Astrocyte of the cerebellum (primary cell): ENCODE results near the gene DRGX.

Experiments used
- DNase-seq: peaks from one replicate; pipeline ENCODE4 v3.0.0-alpha.2; 2011; ENCODE audit warnings: low read depth
- H3K4me3 ChIP-seq: 2 replicates; pipeline ENCODE4 v1.5.1; 2011; ENCODE audit warnings: mild to moderate bottlenecking, low read depth, low read length, moderate library complexity
- in situ Hi-C: cut with HindIII; loops from 2 replicates; pipeline ENCODE4 v1.10.0; 2017; ENCODE audit warnings: low sequenced_read_pairs
- TF ChIP-seq, protein P1 (sequence below): IDR thresholded peaks from 2 replicates; pipeline ENCODE4 v1.5.1; 2012; ENCODE audit warnings: low read length, low read depth, moderate library complexity, mild to moderate bottlenecking; ENCODE audit errors: missing control alignments

Gene DRGX

DNA sequence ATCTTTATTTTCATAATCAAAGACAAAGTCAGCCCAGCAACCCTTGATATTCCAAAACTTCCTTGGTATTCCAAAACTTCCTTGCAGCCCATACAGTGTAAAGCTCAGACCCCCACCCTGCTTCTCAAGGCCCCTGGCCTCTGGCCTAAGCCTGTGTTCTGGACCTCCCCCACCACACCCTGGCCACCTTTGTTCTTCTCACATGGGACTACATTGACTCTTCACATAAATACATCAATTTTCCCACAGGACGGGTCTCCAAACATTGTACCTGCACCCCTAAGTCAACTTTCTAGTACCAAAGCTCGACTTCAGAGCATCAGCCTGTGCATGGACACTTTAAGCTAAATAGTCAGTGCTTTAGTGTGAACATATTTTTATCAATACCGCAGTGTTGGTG lies 40.7 kb downstream of the DRGX start:
- in situ Hi-C loops: no loop called here
- TF ChIP-seq, protein P1, sequence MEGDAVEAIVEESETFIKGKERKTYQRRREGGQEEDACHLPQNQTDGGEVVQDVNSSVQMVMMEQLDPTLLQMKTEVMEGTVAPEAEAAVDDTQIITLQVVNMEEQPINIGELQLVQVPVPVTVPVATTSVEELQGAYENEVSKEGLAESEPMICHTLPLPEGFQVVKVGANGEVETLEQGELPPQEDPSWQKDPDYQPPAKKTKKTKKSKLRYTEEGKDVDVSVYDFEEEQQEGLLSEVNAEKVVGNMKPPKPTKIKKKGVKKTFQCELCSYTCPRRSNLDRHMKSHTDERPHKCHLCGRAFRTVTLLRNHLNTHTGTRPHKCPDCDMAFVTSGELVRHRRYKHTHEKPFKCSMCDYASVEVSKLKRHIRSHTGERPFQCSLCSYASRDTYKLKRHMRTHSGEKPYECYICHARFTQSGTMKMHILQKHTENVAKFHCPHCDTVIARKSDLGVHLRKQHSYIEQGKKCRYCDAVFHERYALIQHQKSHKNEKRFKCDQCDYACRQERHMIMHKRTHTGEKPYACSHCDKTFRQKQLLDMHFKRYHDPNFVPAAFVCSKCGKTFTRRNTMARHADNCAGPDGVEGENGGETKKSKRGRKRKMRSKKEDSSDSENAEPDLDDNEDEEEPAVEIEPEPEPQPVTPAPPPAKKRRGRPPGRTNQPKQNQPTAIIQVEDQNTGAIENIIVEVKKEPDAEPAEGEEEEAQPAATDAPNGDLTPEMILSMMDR: no peak
- DNase-seq: no peak
- no peak overlapping the region for H3K4me3 ChIP-seq

DNA sequence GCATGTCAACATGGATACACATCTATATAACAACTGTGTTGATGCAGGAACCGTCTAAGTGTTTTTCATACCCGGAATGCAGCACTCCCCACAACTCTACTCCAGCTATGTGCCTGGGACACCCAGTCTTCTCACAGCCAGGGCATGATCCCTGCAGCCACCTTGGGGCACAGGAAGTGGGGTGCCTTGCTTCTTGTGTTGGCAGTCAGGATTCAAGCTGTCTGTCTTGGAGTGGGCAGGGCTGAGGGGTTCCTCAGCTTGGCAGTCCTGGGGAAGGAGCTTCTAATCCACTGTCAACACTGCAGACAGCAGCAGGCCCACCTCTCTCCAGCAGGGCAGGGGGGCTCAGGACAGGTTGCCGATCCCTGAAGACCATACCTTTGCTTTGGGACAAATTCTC lies 41.3 kb downstream of the DRGX start:
- no peak for DNase-seq
- no peak overlapping the region for H3K4me3 ChIP-seq
- in situ Hi-C loops: no loop called here
- TF ChIP-seq, protein P1: no peak

DNA sequence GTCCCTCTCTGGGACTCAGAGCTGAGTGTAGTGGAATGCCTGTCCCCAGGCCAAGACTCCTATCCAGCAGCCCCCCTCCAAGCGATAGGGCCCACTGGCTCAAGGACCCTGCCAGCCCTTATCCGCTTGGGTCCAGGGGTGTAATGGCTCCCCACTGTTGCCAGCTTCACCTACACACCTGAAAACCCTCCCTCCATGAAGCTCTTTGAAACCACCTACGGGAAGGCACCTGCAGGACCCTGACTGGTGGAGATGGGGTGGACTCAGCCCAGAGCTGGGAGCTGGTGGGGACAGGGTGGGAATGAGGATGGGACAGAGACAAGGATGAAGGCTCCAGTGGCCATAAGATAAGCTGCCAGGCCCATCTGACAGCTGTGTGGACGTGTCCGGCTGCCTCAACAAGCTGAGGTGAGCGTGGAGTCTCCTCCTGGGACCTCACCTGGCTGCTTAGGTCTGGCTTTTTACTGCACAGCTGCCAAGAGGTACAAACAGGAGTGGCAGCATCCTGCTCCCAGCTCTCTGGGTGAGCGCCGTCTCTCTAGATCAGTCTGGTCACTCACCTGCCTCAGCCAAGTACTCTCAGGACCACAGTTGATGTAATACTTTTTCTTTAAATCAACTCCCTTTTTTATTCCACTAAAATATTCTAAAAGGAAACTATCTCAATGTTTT lies 41.9 kb downstream of the DRGX start:
- no peak overlapping the region for H3K4me3 ChIP-seq
- no peak for DNase-seq
- in situ Hi-C loops: no loop called here
- TF ChIP-seq, protein P1: no peak

DNA sequence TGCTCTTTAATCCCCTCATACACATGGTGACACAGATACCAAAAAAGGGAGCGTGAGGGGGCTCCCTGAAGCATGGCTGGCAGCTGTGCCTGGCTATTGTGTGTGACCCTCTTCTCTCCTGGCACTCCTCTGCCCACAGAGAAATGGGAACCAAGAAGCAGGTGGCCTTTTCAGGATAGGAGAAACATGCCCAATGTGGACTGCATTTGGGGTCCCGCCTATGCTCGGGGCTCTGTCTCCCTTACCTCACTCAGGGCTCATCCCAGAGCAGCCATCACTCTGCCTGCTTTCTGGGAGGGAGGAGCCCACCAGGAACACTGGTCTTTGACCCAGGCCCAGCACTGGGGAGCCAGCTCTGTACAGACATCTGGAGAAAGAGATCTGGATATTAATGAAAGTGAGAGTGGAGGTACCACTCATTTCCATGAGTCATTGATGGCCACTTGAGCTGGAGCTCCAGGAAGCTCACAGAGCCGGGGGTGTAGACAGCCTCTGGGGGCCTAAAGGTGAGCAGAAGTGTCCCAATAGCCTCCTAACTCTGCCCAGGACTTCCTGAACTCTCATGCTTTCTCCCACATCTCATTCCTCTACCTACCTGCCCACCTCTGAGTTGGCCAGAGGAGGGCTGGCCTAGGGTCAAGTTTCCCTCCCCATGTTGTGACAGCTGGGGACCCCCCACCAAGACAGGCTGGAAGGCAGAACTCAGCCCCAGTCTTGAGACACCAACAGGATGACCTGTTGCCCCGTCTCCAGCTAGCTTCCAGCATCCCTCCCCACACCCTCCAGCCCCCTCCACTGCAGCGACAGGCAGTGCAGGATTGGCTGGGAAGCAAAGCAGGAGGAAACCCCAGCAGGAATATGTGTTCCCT lies 42.6 kb downstream of the DRGX start:
- TF ChIP-seq, protein P1: no peak
- in situ Hi-C loops: no loop called here
- DNase-seq: no peak
- H3K4me3 ChIP-seq: no peak overlapping the region

DNA sequence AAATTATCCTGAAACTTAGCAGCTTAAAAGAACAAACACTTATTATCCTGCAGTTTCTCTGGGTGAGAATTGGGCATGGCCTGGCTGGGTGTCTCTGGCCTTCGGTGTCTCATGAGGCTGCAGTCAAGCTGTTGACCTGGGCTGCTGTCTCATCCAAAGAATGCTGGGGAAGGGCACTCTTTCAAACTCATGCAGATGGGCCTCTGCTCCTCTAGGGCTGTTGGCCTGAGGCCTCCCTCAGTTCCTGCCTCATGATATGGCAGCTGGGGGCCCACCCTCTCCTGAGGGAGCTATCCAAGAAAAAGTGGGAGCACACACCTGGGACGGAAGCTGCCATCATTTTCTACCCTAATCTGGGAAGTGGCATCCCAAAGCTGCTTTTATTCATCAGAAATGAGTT lies 43.6 kb downstream of the DRGX start:
- no peak overlapping the region for H3K4me3 ChIP-seq
- no peak for DNase-seq
- in situ Hi-C loops: no loop called here
- TF ChIP-seq, protein P1: no peak

DNA sequence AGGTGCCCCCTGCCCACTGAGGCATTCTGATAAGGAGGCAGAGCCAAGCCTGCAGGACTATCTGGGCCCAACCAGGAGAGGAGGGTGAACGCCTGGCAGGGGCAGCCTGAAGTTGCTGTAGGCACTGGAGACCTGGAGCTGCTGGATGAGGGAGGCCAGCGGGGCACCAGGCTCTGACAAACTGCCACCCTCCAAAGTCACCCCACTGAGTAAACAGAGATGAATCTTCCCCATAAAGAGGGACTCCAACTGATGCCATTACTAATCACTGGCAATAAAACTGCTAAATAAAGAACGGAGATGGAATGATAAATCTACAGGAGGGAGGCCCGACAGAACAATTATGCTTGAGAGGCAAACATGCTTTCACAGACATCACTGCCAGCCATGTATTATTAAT lies 44.2 kb downstream of the DRGX start:
- no peak for DNase-seq
- in situ Hi-C loops: no loop called here
- no peak overlapping the region for H3K4me3 ChIP-seq
- TF ChIP-seq, protein P1: no peak
